GM19438 (cell line): ENCODE measurements around the gene ARHGEF35.
"Not testable (repeated sequence)": the region's sequence is repeated elsewhere in the genome, so short reads cannot be mapped to it uniquely, and the experiment has no call there.

Experiments
- ATAC-seq: cut with Tn5 transposase; IDR thresholded peaks from one replicate; pipeline ENCODE4 v1.9.1; 2021; ENCODE audit warnings: low read depth; ENCODE audit not compliant: unreplicated experiment

The ARHGEF35 gene

GRCh38 chr7:144183166-144183565 is 12.5 kb downstream of the ARHGEF35 start, which contains the start of gene CTAGE4:
TSS of gene CTAGE4 (plus strand) at chr7:144183466. CDS start at chr7:144183504, 38 bp downstream.
- not testable (repeated sequence) for ATAC-seq

DNA sequence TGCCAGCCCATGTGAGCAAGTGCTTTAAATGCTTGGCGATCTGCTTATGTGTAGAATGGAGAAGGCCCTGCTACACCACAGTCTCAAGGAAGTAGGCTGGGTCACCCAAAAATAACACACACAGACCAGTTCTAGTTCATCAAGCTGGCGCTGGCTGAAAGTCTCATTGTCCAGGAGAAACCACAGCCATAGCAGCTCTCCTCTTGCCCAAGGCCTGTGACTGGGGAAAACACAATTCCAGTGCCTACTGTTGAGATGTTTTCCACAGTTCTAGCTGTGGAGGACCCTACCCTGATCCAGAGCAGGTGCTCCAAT is 16.5 kb downstream of the ARHGEF35 start:
- ATAC-seq, result not testable (repeated sequence)

DNA sequence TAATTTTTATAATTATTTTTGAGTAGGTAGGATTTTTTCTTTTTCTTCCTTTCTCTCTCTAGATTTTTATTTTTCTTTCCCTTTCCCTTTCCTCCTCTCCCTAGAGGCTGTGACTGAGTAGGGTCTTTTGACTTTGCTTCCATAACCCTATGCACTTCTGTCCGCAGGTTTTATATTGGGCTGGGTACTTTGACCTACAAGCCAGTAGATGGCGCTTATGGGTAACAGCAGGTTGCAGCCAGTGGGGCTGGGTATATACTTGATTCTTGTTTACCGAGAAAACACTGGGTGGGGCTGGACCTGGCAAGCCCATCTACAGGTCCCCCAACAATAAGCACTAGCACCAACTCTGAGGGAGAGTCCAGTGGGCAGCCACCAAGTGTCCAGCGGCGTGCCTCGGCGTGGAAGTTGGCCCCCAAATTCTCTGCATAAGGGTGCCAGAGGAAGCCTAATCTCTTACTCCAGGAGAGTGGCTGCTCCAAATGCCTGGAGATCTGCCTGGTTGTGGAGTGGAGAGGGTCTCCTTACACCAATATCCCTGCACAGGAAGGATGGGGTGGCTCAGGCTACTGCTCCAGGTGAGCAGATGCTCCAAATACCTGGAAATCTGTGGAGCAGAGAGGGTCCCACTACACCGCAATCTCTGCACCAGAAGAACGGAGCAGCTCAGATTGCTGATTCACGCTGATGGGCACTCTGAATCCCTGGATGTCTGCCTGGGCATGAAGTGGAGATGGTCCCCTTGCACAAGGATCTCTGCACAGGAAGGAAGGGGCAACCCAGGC is 17.1 kb downstream of the ARHGEF35 start:
- peak; percentile 86 for ATAC-seq

DNA sequence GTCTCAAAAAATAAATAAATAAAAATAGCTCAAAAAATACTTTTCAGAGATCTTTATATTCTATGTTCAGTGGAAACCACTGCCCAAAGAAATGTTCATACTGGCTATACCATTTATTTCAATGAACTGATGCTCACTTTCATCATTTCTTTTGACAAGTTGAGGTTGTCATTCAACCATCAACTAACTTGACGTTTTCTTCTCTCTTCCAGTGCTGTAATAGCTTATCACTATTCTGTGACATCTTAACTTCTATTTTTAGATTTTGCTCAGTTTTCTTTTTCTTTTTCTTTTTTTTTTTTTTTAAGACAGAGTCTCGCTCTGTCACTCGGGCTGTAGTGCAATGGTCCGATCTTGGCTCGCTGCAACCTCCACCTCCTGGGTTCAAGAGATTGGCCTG is 21.0 kb downstream of the ARHGEF35 start:
- no peak for ATAC-seq

DNA sequence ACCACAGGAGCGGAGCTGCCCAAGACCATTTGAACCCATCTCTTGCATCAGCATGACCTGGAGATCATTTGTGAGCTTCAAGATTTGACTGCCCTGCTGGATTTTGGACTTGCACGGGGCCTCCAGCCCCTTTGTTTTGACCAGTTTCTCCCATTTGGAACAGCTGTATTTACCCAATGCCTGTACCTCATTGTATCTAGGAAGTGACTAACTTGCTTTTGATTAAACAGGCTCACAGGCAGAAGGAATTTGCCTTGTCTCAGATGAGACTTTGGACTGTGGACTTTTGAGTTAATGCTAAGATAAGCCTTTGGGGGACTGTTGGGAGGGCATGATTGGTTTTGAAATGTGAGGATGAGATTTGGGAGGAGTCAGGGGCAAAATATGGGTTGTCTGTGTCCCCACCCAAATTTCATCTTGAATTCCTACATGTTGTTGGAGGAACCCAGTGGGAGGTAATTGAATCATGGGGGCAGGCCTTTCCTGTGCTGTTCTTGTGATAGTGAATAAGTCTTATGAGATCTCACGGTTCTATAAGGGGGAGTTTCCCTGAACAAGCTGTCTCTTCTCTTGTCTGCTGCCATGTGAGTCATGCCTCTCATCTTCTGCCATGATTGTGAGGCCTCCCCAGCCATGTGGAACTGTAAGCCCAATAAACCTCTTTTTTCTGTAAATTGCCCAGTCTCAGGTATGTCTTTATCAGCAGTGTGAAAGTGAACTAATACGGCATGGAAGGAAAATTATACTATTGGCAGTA is 23.9 kb downstream of the ARHGEF35 start:
- not testable (repeated sequence) for ATAC-seq

DNA sequence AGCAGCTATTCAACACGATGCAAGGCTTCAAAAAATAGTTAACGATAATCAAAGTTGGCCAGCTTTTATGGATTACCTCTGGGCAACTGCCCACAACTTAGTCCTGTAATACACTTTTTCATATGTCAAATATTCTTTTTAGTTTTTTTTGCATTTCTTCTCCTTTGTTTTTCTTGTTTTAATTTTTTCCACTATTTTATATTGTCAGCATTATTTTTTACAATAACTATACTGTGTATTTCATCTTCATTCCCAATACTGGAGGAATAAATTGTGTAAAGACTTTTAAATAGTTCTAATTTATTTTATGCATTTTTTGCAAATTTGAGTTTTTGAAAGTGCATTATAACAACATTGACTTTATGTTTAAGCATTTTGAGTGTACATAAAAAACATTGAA is 30.8 kb downstream of the ARHGEF35 start:
- no peak for ATAC-seq

DNA sequence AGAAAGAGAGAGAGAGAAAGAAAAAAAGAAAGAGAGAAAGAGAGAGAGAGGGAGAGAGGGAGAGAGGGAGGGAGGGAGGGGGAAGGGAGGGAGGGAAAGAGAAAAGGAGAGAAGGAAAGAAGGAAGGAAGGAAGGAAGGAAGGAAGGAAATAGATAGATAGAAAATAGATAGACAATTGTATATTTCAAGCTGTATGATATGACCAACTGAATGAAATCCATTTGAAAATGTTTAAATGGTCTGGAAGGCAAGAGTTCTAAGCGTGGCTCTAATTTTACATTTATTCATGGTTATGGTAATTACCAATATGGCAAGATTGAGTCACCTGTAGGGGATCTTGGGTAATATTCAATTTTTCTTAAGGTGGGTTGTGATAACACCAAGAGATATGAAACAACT is 36.8 kb downstream of the ARHGEF35 start:
- ATAC-seq, result no peak

GRCh38 chr7:144148224-144148827 is 47.3 kb downstream of the ARHGEF35 start:
- ATAC-seq, result no peak

DNA sequence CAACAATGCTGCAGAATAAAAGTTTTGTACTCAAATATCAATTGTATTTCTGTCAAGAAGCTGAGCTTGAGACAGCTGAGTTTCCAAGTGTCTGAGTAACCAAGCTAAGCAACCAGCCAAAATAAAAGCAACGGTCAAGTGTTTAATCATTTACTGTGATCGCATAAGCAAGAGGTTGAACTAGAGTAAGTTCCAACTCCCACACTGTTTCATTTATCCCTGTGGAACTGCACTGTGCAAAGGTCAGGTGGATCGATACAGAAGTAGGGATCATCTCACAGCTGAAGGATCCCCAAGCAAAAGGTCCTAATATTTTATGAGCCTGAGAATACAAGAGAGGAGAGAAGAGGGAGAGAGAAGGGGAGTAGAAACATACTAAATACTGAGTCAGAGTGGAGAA is 51.2 kb downstream of the ARHGEF35 start:
- ATAC-seq, result no peak

- ATAC-seq, result no peak
Measured at GRCh38 chr7:144142187-144142586, 53.4 kb downstream of the ARHGEF35 start.

- ATAC-seq, result no peak
Measured at GRCh38 chr7:144137501-144137900, 58.1 kb downstream of the ARHGEF35 start.
